K562 (cell line): ENCODE measurements around the gene CAB39. TPM values are rescaled to one million over a fixed set of nuclear protein-coding genes. Genes with fewer than 3 reads are reported as not detected.

Experiments
- ATAC-seq: fragments of 200-7000 bp; cut with Tn5 transposase; 3 replicates; pipeline ENCODE4 v1.9.1; 2020; ENCODE audit warnings: moderate library complexity
- BruUV-seq: library from RNA; stranded (reverse); fragments of 400-500 nt; replicated peaks from 2 replicates; lab custom pipeline; 2021; lab: Mats Ljungman, UMichigan
- CTCF ChIA-PET: fragments of 300-600 bp; formaldehyde crosslinking; extraction: SDS; loops from one replicate; lab custom pipeline; 2021; ENCODE audit warnings: low intra/inter-chr PET ratio; lab: Yijun Ruan, JAX
- POLR2A ChIA-PET: fragments of 300-600, 350-650 bp; sonication (Branson Sonifier 250); formaldehyde crosslinking; extraction: SDS; loops from one replicate; lab custom pipeline; 2021; ENCODE audit warnings: antibody characterized with exemption, inconsistent platforms; lab: Yijun Ruan, JAX
- DNase-seq, 4 experiments: peaks; one replicate each; pipeline versions ENCODE4 v3.0.0 to v3.0.0-alpha.2; 2011 to 2018; ENCODE audit warnings: low spot score in 3 of 4, mixed read lengths in 3 of 4; ENCODE audit errors: extremely low read depth in 1 of 4
- FAIRE-seq: peaks from 2 replicates; lab custom pipeline; 2011; peaks lifted over from hg19 to GRCh38; lab: Jason Lieb, UNC
- H2AFZ ChIP-seq: 2 replicates; pipeline ENCODE4 v1.6.0; 2011; ENCODE audit warnings: low read depth, low read length, control low read depth, inconsistent platforms
- H3K27ac ChIP-seq: fragments of 200-600 bp; 3 replicates; pipeline ENCODE4 v1.8.0; 2011; ENCODE audit warnings: low read depth, mild to moderate bottlenecking, control low read depth, inconsistent platforms, low read length, moderate library complexity, mixed read lengths; ENCODE audit errors: extremely low read depth
- H3K27me3 ChIP-seq, 2 experiments: fragments of 300-600 bp in 1 of 2; 2 replicates in 1 of 2; 3 replicates in 1 of 2; pipeline versions ENCODE4 v1.6.0 to v1.8.0; 2011; ENCODE audit warnings: inconsistent platforms in 2 of 2, low read length in 2 of 2, mild to moderate bottlenecking in 1 of 2, mixed read lengths in 1 of 2, moderate library complexity in 1 of 2; ENCODE audit not compliant: control insufficient read depth in 2 of 2, insufficient read depth in 2 of 2
- H3K36me3 ChIP-seq: fragments of 300-600 bp; 3 replicates; pipeline ENCODE4 v1.8.0; 2011; ENCODE audit warnings: mild to moderate bottlenecking, low read length, inconsistent platforms; ENCODE audit not compliant: control insufficient read depth, insufficient read depth
- H3K4me1 ChIP-seq, 2 experiments: fragments of 200-600 bp in 1 of 2; replicated peaks in 1 of 2; 2 replicates in 1 of 2; 3 replicates in 1 of 2; pipeline versions ENCODE4 v1.5.1 to v1.8.0; 2011; ENCODE audit warnings: inconsistent platforms in 2 of 2, low read length in 2 of 2, mild to moderate bottlenecking in 1 of 2, mixed read lengths in 1 of 2, moderate library complexity in 1 of 2; ENCODE audit not compliant: control insufficient read depth in 2 of 2, insufficient read depth in 2 of 2
- H3K4me2 ChIP-seq: 2 replicates; pipeline ENCODE4 v1.6.1; 2011; ENCODE audit warnings: low read length, control low read depth, inconsistent platforms, mixed read lengths; ENCODE audit not compliant: insufficient read depth
- H3K4me3 ChIP-seq: fragments of 200-600 bp; sonication (generic), shearing (Covaris generic); 2 replicates; pipeline ENCODE4 v1.5.1; 2016; ENCODE audit warnings: control low read depth, inconsistent platforms
- H3K79me2 ChIP-seq: fragments of 200-600 bp; 3 replicates; pipeline ENCODE4 v1.8.0; 2011; ENCODE audit warnings: low read length, inconsistent platforms; ENCODE audit not compliant: control insufficient read depth, insufficient read depth
- H3K9ac ChIP-seq, 2 experiments: 2 replicates each; pipeline versions ENCODE4 v1.6.0 to v1.6.1; 2011; ENCODE audit warnings: low read depth in 2 of 2, low read length in 2 of 2, control low read depth in 1 of 2, inconsistent platforms in 1 of 2, mild to moderate bottlenecking in 1 of 2, mixed read lengths in 1 of 2; ENCODE audit not compliant: insufficient read depth in 1 of 2
- H3K9me1 ChIP-seq: one replicate; pipeline ENCODE4 v1.6.0; 2011; ENCODE audit warnings: inconsistent platforms, mild to moderate bottlenecking, low read length, moderate library complexity; ENCODE audit not compliant: control insufficient read depth, insufficient read depth
- H3K9me3 ChIP-seq: replicated peaks from 2 replicates; pipeline ENCODE4 v1.5.1; 2011; ENCODE audit warnings: low read depth, low read length, inconsistent platforms; ENCODE audit not compliant: control insufficient read depth, insufficient read depth
- H4K20me1 ChIP-seq: replicated peaks from 2 replicates; pipeline ENCODE4 v1.6.1; 2011; ENCODE audit warnings: low read length, inconsistent platforms, mixed read lengths; ENCODE audit not compliant: control insufficient read depth, insufficient read depth
- ADNP ChIP-seq: fragments of 200-800 bp; sonication (Bioruptor generic); IDR thresholded peaks from 2 replicates; pipeline ENCODE4 v1.6.1; 2016; ENCODE audit warnings: missing genetic modification characterization, missing compliant biosample characterization
- ARID2 ChIP-seq: fragments of 450-650 bp; IDR thresholded peaks from 2 replicates; pipeline ENCODE4 v1.6.1; 2017; ENCODE audit warnings: antibody characterized with exemption, mild to moderate bottlenecking
- DACH1 ChIP-seq: fragments of 450-650 bp; IDR thresholded peaks from 2 replicates; pipeline ENCODE4 v1.6.1; 2018; ENCODE audit not compliant: partially characterized antibody
- HNRNPUL1 ChIP-seq: fragments of 200-400 bp; formaldehyde crosslinking; IDR thresholded peaks from 2 replicates; pipeline ENCODE4 v1.6.1; 2017; ENCODE audit warnings: low read length
- NFE2 ChIP-seq: IDR thresholded peaks from 2 replicates; pipeline ENCODE4 v1.6.1; 2014; ENCODE audit warnings: antibody characterized with exemption, low read depth
- NR3C1 ChIP-seq: sonication (generic); formaldehyde crosslinking; IDR thresholded peaks from 2 replicates; pipeline ENCODE4 v1.8.1; 2022; ENCODE audit warnings: missing genetic modification reagents
- SLC30A9 ChIP-seq: fragments of 250-450 bp; sonication (Bioruptor Pico); IDR thresholded peaks from 2 replicates; pipeline ENCODE4 v1.8.0; 2022; ENCODE audit warnings: mild to moderate bottlenecking, moderate library complexity
- THRB ChIP-seq: fragments of 450-650 bp; formaldehyde crosslinking; conservative IDR thresholded peaks from 2 replicates; pipeline ENCODE4 v1.4.0; 2022; ENCODE audit warnings: mild to moderate bottlenecking, missing genetic modification characterization
- ZC3H11A ChIP-seq: IDR thresholded peaks from 2 replicates; pipeline ENCODE4 v1.6.1; 2012; ENCODE audit warnings: low read depth, low read length, improper control_type of control experiment
- ZNF212 ChIP-seq: fragments of 450-650 bp; formaldehyde crosslinking; IDR thresholded peaks from 2 replicates; pipeline ENCODE4 v1.4.0; 2020; ENCODE audit warnings: mild to moderate bottlenecking
- ZZZ3 ChIP-seq: fragments of 450-650 bp; IDR thresholded peaks from 2 replicates; pipeline ENCODE4 v1.6.1; 2016; ENCODE audit warnings: antibody characterized with exemption, mild to moderate bottlenecking, moderate library complexity
- WGBS: fragments of 100-300 bp; shearing (Covaris generic); methylation state at CpG from one replicate; pipeline ENCODE4 v1.1.6; 2016; ENCODE audit warnings: low coverage, mixed read lengths; ENCODE audit not compliant: insufficient coverage; ENCODE audit errors: missing lambda C conversion rate; 5-methylcytosine and 5-hydroxymethylcytosine counted together
- in situ Hi-C: fragments of 300-500 bp; cut with MboI; formaldehyde crosslinking; loops from 4 replicates; pipeline ENCODE4 v1.15.0; 2018; ENCODE audit warnings: inconsistent platforms, mixed read lengths
- intact Hi-C: fragments of 100-400 bp; cut with micrococcal nuclease; formaldehyde crosslinking; loops from 2 replicates; pipeline ENCODE4 v1.14.2; 2022
- polyA plus RNA-seq, 8 experiments: library from polyadenylated mRNA; depleted of rRNA in 4 of 8; stranded (reverse) in 5 of 8; unstranded in 3 of 8; fragments of >200 nt; fragmentation: Nextera tagmentation in 2 of 8; fragmentation: Illumina TruSeq in 1 of 8; extraction: Ambion mirVana in 2 of 8; extraction: Trizol in 1 of 8; gene quantifications; 2 replicates each; pipeline versions ENCODE4 v1.2.1 to v1.2.3, GENCODE V29; 2011 to 2014; ENCODE audit warnings: inconsistent platforms in 1 of 8, missing spikeins in 1 of 8
- total RNA-seq, 7 experiments: library from RNA; depleted of rRNA in 6 of 7; stranded (reverse); fragments of >200 nt in 6 of 7; fragmentation: Illumina TruSeq in 2 of 7; extraction: Trizol in 2 of 7; gene quantifications; 2 replicates each; pipeline versions ENCODE4 v1.2.1 to v1.2.3, GENCODE V29; 2011 to 2021; ENCODE audit warnings: low replicate concordance in 1 of 7
- TF ChIP-seq, protein P1 (sequence below): sonication (generic); formaldehyde crosslinking; IDR thresholded peaks from 2 replicates; pipeline ENCODE4 v1.9.0; 2022; ENCODE audit warnings: mild to moderate bottlenecking, missing genetic modification reagents
- TF ChIP-seq, protein P2 (sequence below): fragments of 450-650 bp; IDR thresholded peaks from 2 replicates; pipeline ENCODE4 v1.6.1; 2016; ENCODE audit warnings: missing biosample characterization, missing genetic modification characterization

Gene CAB39
- total and polyA plus RNA-seq, 9 of the 15 experiments (the other 6 are each of a cell fraction or from before 2014, with no cell fraction given), result 27.2 to 94.4 (median 70.1) TPM

GRCh38 chr2:230781130-230781797, 68.6 kb downstream of the CAB39 start:
- POLR2A ChIA-PET, result no interaction called here
- Histone ChIP-seq H4K20me1 (no peaks in the 10 kb centered on the region; the same call in 1 of the 2 replicates), H2AFZ (no peak overlapping the region), H3K4me1 (peaks cover 0 to 2% of the 10 kb centered on the region in 2 experiments; a peak in 1 of 5 replicates), H3K36me3 (peaks cover 75% of the 10 kb centered on the region; the same call in 2 of the 3 replicates), H3K27ac (no peak overlapping the region), H3K79me2 (peaks cover 81% of the 10 kb centered on the region), H3K27me3 (no peaks in the 10 kb centered on the region), H3K9me3 (no peaks in the 10 kb centered on the region; the same call in 1 of the 2 replicates), H3K4me2 (no peak overlapping the region), H3K4me3 (no peak overlapping the region), H3K9me1 (no peaks in the 10 kb centered on the region), H3K9ac (no peak overlapping the region)
- no peak for DNase-seq
- no peak for ATAC-seq
- WGBS, result 88% methylated on average over 5 of the region's 5 CpGs
- intact Hi-C loops, result no loop called here
- FAIRE-seq, result no peak
- TF ChIP-seq NFE2 (no peak), ZNF212 (CRISPR knock-in tag) (no peak), ADNP (no peak), ARID2 (no peak), ZZZ3 (no peak), HNRNPUL1 (no peak), THRB (CRISPR knock-in tag) (no peak), NR3C1 (CRISPR knock-in tag) (no peak), SLC30A9 (CRISPR knock-in tag) (no peak), DACH1 (no peak), ZC3H11A (no peak)
- TF ChIP-seq, protein P1, sequence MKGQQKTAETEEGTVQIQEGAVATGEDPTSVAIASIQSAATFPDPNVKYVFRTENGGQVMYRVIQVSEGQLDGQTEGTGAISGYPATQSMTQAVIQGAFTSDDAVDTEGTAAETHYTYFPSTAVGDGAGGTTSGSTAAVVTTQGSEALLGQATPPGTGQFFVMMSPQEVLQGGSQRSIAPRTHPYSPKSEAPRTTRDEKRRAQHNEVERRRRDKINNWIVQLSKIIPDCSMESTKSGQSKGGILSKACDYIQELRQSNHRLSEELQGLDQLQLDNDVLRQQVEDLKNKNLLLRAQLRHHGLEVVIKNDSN, result no peak
- TF ChIP-seq, protein P2, sequence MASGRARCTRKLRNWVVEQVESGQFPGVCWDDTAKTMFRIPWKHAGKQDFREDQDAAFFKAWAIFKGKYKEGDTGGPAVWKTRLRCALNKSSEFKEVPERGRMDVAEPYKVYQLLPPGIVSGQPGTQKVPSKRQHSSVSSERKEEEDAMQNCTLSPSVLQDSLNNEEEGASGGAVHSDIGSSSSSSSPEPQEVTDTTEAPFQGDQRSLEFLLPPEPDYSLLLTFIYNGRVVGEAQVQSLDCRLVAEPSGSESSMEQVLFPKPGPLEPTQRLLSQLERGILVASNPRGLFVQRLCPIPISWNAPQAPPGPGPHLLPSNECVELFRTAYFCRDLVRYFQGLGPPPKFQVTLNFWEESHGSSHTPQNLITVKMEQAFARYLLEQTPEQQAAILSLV, result no peak
- CTCF ChIA-PET, result no interaction called here
- in situ Hi-C loops, result no loop called here
- no TSS peak for BruUV-seq
